Measurements from ENCODE around the gene NBEA. TPM values are rescaled to one million over a fixed set of nuclear protein-coding genes. Genes with fewer than 3 reads are reported as not detected.

NBEA gene
- polyA plus RNA-seq, 2 of the 4 experiments (the other 2 are of a cell fraction) = 3.5 to 11.8 TPM

DNA sequence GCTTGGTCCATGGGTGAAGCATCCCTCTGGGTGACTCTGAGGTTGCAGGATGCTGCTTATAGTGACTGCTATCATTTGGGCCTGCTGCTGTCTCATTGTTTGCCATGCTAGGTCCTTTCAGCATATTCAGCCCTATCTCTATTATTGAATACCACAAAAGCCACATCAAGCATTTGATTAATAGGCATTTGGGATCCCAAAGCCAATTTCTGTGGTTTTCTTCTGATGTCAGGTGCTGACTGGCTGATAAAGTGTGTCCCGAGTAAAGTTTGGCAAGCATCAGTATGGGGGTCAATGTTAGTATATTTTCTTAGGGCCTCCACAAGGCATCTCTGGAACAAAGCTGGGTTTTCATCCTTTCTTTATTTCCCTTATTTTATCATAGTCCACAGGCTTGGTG lies 204.6 kb downstream of the NBEA start:
- Histone ChIP-seq H3K4me3 (no peak overlapping the region), H3K4me2 (no peak overlapping the region), H3K27ac (no peak overlapping the region), H3K4me1 (no peaks in the 10 kb centered on the region), H3K9me3 (no peaks in the 10 kb centered on the region)
- no peak for ATAC-seq
- TF ChIP-seq ZSCAN20 (CRISPR knock-in tag; IDR thresholded peaks at IDR 0.05) (no peak), RAD21 (conservative IDR thresholded peaks at IDR 0.05 in 1 of 2, IDR thresholded peaks at IDR 0.05 in 1 of 2) (no peak), NPAS2 (CRISPR knock-in tag; IDR thresholded peaks at IDR 0.05; ENCODE audit: borderline replicate concordance) (no peak), MYC (IDR thresholded peaks at IDR 0.05; ENCODE audit: borderline replicate concordance, low read length) (no peak), EHMT2 (IDR thresholded peaks at IDR 0.05; ENCODE audit: low read depth) (no peak), HES2 (IDR thresholded peaks at IDR 0.05) (no peak), RFX5 (IDR thresholded peaks at IDR 0.05) (no peak), SMC3 (IDR thresholded peaks at IDR 0.05) (no peak), NFE2L2 (conservative IDR thresholded peaks at IDR 0.05; ENCODE audit: low read length) (no peak), TFCP2L1 (CRISPR knock-in tag; IDR thresholded peaks at IDR 0.05) (no peak), CHD4 (IDR thresholded peaks at IDR 0.05; ENCODE audit: borderline replicate concordance) (no peak), FOSB (CRISPR knock-in tag; IDR thresholded peaks at IDR 0.05) (no peak), HDAC2 (IDR thresholded peaks at IDR 0.05) (no peak), CBX8 (IDR thresholded peaks at IDR 0.05) (no peak), HMGXB4 (CRISPR knock-in tag; IDR thresholded peaks at IDR 0.05; ENCODE audit: borderline replicate concordance) (no peak)
- TF ChIP-seq, protein P1, sequence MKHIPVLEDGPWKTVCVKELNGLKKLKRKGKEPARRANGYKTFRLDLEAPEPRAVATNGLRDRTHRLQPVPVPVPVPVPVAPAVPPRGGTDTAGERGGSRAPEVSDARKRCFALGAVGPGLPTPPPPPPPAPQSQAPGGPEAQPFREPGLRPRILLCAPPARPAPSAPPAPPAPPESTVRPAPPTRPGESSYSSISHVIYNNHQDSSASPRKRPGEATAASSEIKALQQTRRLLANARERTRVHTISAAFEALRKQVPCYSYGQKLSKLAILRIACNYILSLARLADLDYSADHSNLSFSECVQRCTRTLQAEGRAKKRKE (CRISPR knock-in tag; IDR thresholded peaks at IDR 0.05; ENCODE audit: low read depth) = no peak
- POLR2A ChIA-PET = no interaction called here
- CTCF ChIA-PET = interaction anchor here (1.0 kb wide), 1 partner anchor 17 kb away, joined by 3 read pairs; no protein-coding TSS in a partner anchor
- DNase-seq (ENCODE audit: low read depth in 1 of 2, low spot score in 1 of 2) = no peak
- FAIRE-seq = no peak
- 89% methylated on average over 1 of the region's 1 CpG for WGBS (ENCODE audit: missing lambda C conversion rate)

- FAIRE-seq (no peak), DNase-seq (ENCODE audit: low read depth in 1 of 2, low spot score in 1 of 2) (peak; percentile 17 to 56), ATAC-seq (peak; percentile 43 to 67; a peak in 3 of 6 replicates)
- Histone ChIP-seq H3K4me2 (no peak overlapping the region), H3K4me3 (no peak overlapping the region), H3K27ac (peak overlapping the region; percentile 52 to 67; a peak in 3 of 6 replicates), H3K9me3 (no peaks in the 10 kb centered on the region), H3K4me1 (peaks cover 9% of the 10 kb centered on the region; the same call in 2 of the 3 replicates)
- 6% methylated on average over 3 of the region's 3 CpGs for WGBS (ENCODE audit: missing lambda C conversion rate)
- CTCF ChIA-PET = interaction anchor here (0.8 to 1.6 kb wide), 2 partner anchors 1096 to 1357 kb away, joined by 3 to 5 read pairs; no protein-coding TSS in a partner anchor
- POLR2A ChIA-PET = no interaction called here
- TF ChIP-seq RAD21 (conservative IDR thresholded peaks at IDR 0.05 in 1 of 2, IDR thresholded peaks at IDR 0.05 in 1 of 2) = peak; percentile 83 to 91
- no peak for TF ChIP-seq POLR2A (IDR thresholded peaks at IDR 0.05; ENCODE audit: low read length)
- peak; percentile 80 for TF ChIP-seq SMC3 (IDR thresholded peaks at IDR 0.05)
- TF ChIP-seq, protein P1 (CRISPR knock-in tag; IDR thresholded peaks at IDR 0.05; ENCODE audit: low read depth) = no peak
- TF ChIP-seq, protein P2, sequence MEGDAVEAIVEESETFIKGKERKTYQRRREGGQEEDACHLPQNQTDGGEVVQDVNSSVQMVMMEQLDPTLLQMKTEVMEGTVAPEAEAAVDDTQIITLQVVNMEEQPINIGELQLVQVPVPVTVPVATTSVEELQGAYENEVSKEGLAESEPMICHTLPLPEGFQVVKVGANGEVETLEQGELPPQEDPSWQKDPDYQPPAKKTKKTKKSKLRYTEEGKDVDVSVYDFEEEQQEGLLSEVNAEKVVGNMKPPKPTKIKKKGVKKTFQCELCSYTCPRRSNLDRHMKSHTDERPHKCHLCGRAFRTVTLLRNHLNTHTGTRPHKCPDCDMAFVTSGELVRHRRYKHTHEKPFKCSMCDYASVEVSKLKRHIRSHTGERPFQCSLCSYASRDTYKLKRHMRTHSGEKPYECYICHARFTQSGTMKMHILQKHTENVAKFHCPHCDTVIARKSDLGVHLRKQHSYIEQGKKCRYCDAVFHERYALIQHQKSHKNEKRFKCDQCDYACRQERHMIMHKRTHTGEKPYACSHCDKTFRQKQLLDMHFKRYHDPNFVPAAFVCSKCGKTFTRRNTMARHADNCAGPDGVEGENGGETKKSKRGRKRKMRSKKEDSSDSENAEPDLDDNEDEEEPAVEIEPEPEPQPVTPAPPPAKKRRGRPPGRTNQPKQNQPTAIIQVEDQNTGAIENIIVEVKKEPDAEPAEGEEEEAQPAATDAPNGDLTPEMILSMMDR (IDR thresholded peaks at IDR 0.05) = peak; percentile 68
These were observed 215.2 kb downstream of the NBEA start for GRCh38 chr13:35157143-35157755.

Measured in A549 (cell line).